Activated CD4-positive, alpha-beta memory T cell treated with anti-CD3 and anti-CD28 coated beads for 36 hours (primary cell): ENCODE measurements around the gene PNMA8A. TPM values are rescaled to one million over a fixed set of nuclear protein-coding genes. Genes with fewer than 3 reads are reported as not detected.

ENCODE experiments used
- CTCF ChIA-PET: fragments of 350-600 bp; sonication (Branson Sonifier 250); formaldehyde crosslinking; loops from one replicate; lab custom pipeline; 2021; ENCODE audit warnings: antibody characterized with exemption, inconsistent platforms; lab: Charles Lee
- POLR2A ChIA-PET: fragments of 350-600 bp; sonication (Branson Sonifier 250); formaldehyde crosslinking; loops from one replicate; lab custom pipeline; 2021; ENCODE audit warnings: antibody characterized with exemption; lab: Charles Lee
- DNase-seq: peaks from one replicate; pipeline ENCODE4 v3.0.0-alpha.2; 2020
- H3K27ac Mint-ChIP-seq: one replicate; pipeline ENCODE4 v1.8.0; 2021; ENCODE audit warnings: mixed read lengths
- H3K27me3 Mint-ChIP-seq: one replicate; pipeline ENCODE4 v1.8.0; 2021; ENCODE audit warnings: mixed read lengths
- H3K36me3 Mint-ChIP-seq: one replicate; pipeline ENCODE4 v1.8.0; 2021; ENCODE audit warnings: mixed read lengths
- H3K4me1 Mint-ChIP-seq: one replicate; pipeline ENCODE4 v1.8.0; 2021; ENCODE audit warnings: low read depth, mixed read lengths
- H3K4me3 Mint-ChIP-seq: one replicate; pipeline ENCODE4 v1.8.0; 2021; ENCODE audit warnings: mild to moderate bottlenecking, mixed read lengths
- H3K9me3 Mint-ChIP-seq: one replicate; pipeline ENCODE4 v1.8.0; 2021; ENCODE audit warnings: mixed read lengths
- intact Hi-C: fragments of 100-400 bp; cut with micrococcal nuclease; formaldehyde crosslinking; loops from one replicate; pipeline ENCODE4 v1.15.1; 2023
- total RNA-seq, 2 experiments: library from RNA; stranded (reverse); gene quantifications; one replicate each; pipeline ENCODE4 v1.2.3, GENCODE V29; 2021

Gene PNMA8A
- total RNA-seq, 2 experiments from 2014 or later = 0.17 to 0.44 TPM

- ChIA-PET POLR2A (no interaction called here), CTCF (interaction anchor here (0.8 kb wide), 1 partner anchor 81 kb away, joined by 3 read pairs; no protein-coding TSS in a partner anchor)
- no peaks in the 10 kb centered on the region for H3K36me3 Mint-ChIP-seq
- intact Hi-C loops = no loop called here
- H3K9me3 Mint-ChIP-seq = no peaks in the 10 kb centered on the region
- DNase-seq = no peak
- no peak overlapping the region for H3K4me3 Mint-ChIP-seq
- no peak overlapping the region for H3K27ac Mint-ChIP-seq
- H3K27me3 Mint-ChIP-seq = peaks cover 21% of the 10 kb centered on the region
- H3K4me1 Mint-ChIP-seq = no peaks in the 10 kb centered on the region
Measured at GRCh38 chr19:46456930-46457329, 14.4 kb downstream of the PNMA8A start.

- H3K27ac Mint-ChIP-seq = no peak overlapping the region
- H3K36me3 Mint-ChIP-seq = peaks cover 7% of the 10 kb centered on the region
- ChIA-PET CTCF (interaction anchor here (0.9 kb wide), 1 partner anchor 48 kb away, joined by 3 read pairs; no protein-coding TSS in a partner anchor), POLR2A (interaction anchor here (0.6 kb wide), 1 partner anchor 62 kb away, joined by 3 read pairs; no protein-coding TSS in a partner anchor)
- no peaks in the 10 kb centered on the region for H3K4me1 Mint-ChIP-seq
- H3K27me3 Mint-ChIP-seq = peaks cover 27% of the 10 kb centered on the region
- intact Hi-C loops = no loop called here
- DNase-seq = no peak
- H3K4me3 Mint-ChIP-seq = no peak overlapping the region
- H3K9me3 Mint-ChIP-seq = peaks cover 7% of the 10 kb centered on the region
Measured at GRCh38 chr19:46454244-46454643, 17.1 kb downstream of the PNMA8A start.

- no peak for DNase-seq
- H3K9me3 Mint-ChIP-seq = peaks cover 9% of the 10 kb centered on the region
- CTCF ChIA-PET = interaction anchor here (0.9 kb wide), 1 partner anchor 49 kb away, joined by 3 read pairs; no protein-coding TSS in a partner anchor
- H3K4me3 Mint-ChIP-seq = no peak overlapping the region
- no peak overlapping the region for H3K27ac Mint-ChIP-seq
- peaks cover 7% of the 10 kb centered on the region for H3K36me3 Mint-ChIP-seq
- no peaks in the 10 kb centered on the region for H3K4me1 Mint-ChIP-seq
- POLR2A ChIA-PET = interaction anchor here (0.6 kb wide), 1 partner anchor 62 kb away, joined by 3 read pairs; no protein-coding TSS in a partner anchor
- intact Hi-C loops = no loop called here
- peaks cover 25% of the 10 kb centered on the region for H3K27me3 Mint-ChIP-seq
Measured at GRCh38 chr19:46453661-46454060, 17.7 kb downstream of the PNMA8A start.

GRCh38 chr19:46452186-46452585, 19.2 kb downstream of the PNMA8A start:
- Mint-ChIP-seq H3K36me3 (peaks cover 7% of the 10 kb centered on the region), H3K27me3 (peaks cover 24% of the 10 kb centered on the region), H3K4me1 (no peaks in the 10 kb centered on the region), H3K27ac (no peak overlapping the region), H3K9me3 (peaks cover 9% of the 10 kb centered on the region), H3K4me3 (no peak overlapping the region)
- CTCF ChIA-PET = no interaction called here
- DNase-seq = no peak
- POLR2A ChIA-PET = no interaction called here
- intact Hi-C loops = no loop called here

GRCh38 chr19:46451352-46451751, 20.0 kb downstream of the PNMA8A start:
- Mint-ChIP-seq H3K27me3 (peaks cover 21% of the 10 kb centered on the region), H3K36me3 (peaks cover 7% of the 10 kb centered on the region), H3K9me3 (peaks cover 9% of the 10 kb centered on the region), H3K4me3 (no peak overlapping the region), H3K4me1 (no peaks in the 10 kb centered on the region), H3K27ac (no peak overlapping the region)
- ChIA-PET CTCF (interaction anchor here (0.5 kb wide), 1 partner anchor 45 kb away, joined by 4 read pairs; no protein-coding TSS in a partner anchor), POLR2A (no interaction called here)
- intact Hi-C loops = no loop called here
- no peak for DNase-seq

- no peak overlapping the region for H3K4me3 Mint-ChIP-seq
- intact Hi-C loops = no loop called here
- POLR2A ChIA-PET = no interaction called here
- no peak overlapping the region for H3K27ac Mint-ChIP-seq
- CTCF ChIA-PET = interaction anchor here (0.5 kb wide), 1 partner anchor 44 kb away, joined by 4 read pairs; no protein-coding TSS in a partner anchor
- peaks cover 24% of the 10 kb centered on the region for H3K27me3 Mint-ChIP-seq
- peaks cover 9% of the 10 kb centered on the region for H3K9me3 Mint-ChIP-seq
- H3K36me3 Mint-ChIP-seq = peaks cover 7% of the 10 kb centered on the region
- H3K4me1 Mint-ChIP-seq = no peaks in the 10 kb centered on the region
- no peak for DNase-seq
Measured at GRCh38 chr19:46450737-46451136, 20.6 kb downstream of the PNMA8A start.

GRCh38 chr19:46449228-46449627, 22.1 kb downstream of the PNMA8A start:
- no peak for DNase-seq
- intact Hi-C loops = no loop called here
- Mint-ChIP-seq H3K9me3 (peaks cover 9% of the 10 kb centered on the region), H3K4me1 (no peaks in the 10 kb centered on the region), H3K27me3 (peaks cover 21% of the 10 kb centered on the region), H3K4me3 (no peak overlapping the region), H3K27ac (no peak overlapping the region), H3K36me3 (peaks cover 7% of the 10 kb centered on the region)
- ChIA-PET CTCF (no interaction called here), POLR2A (no interaction called here)

- no peak for DNase-seq
- POLR2A ChIA-PET = no interaction called here
- CTCF ChIA-PET = no interaction called here
- intact Hi-C loops = no loop called here
- Mint-ChIP-seq H3K9me3 (peaks cover 9% of the 10 kb centered on the region), H3K27ac (no peak overlapping the region), H3K4me3 (no peak overlapping the region), H3K27me3 (peaks cover 21% of the 10 kb centered on the region), H3K4me1 (no peaks in the 10 kb centered on the region), H3K36me3 (peaks cover 7% of the 10 kb centered on the region)
Measured at GRCh38 chr19:46448601-46449000, 22.8 kb downstream of the PNMA8A start.

- CTCF ChIA-PET = no interaction called here
- H3K36me3 Mint-ChIP-seq = peaks cover 7% of the 10 kb centered on the region
- peaks cover 9% of the 10 kb centered on the region for H3K9me3 Mint-ChIP-seq
- peaks cover 21% of the 10 kb centered on the region for H3K27me3 Mint-ChIP-seq
- H3K4me1 Mint-ChIP-seq = no peaks in the 10 kb centered on the region
- intact Hi-C loops = no loop called here
- H3K27ac Mint-ChIP-seq = no peak overlapping the region
- no peak for DNase-seq
- POLR2A ChIA-PET = no interaction called here
- no peak overlapping the region for H3K4me3 Mint-ChIP-seq
Measured at GRCh38 chr19:46447824-46448223, 23.5 kb downstream of the PNMA8A start.

GRCh38 chr19:46447006-46447405, 24.4 kb downstream of the PNMA8A start:
- no peak for DNase-seq
- intact Hi-C loops = no loop called here

GRCh38 chr19:46446021-46446420, 25.3 kb downstream of the PNMA8A start:
- peaks cover 7% of the 10 kb centered on the region for H3K36me3 Mint-ChIP-seq
- peaks cover 9% of the 10 kb centered on the region for H3K9me3 Mint-ChIP-seq
- H3K27ac Mint-ChIP-seq = no peak overlapping the region
- peaks cover 16% of the 10 kb centered on the region for H3K27me3 Mint-ChIP-seq
- ChIA-PET CTCF (no interaction called here), POLR2A (no interaction called here)
- DNase-seq = no peak
- no peak overlapping the region for H3K4me3 Mint-ChIP-seq
- no peaks in the 10 kb centered on the region for H3K4me1 Mint-ChIP-seq
- intact Hi-C loops = no loop called here

More at GRCh38 chr19:46447006-46447405, 24.4 kb downstream of the PNMA8A start:
- Mint-ChIP-seq H3K27me3 (peaks cover 18% of the 10 kb centered on the region), H3K4me3 (no peak overlapping the region), H3K27ac (no peak overlapping the region), H3K4me1 (no peaks in the 10 kb centered on the region), H3K36me3 (peaks cover 7% of the 10 kb centered on the region), H3K9me3 (peaks cover 9% of the 10 kb centered on the region)
- ChIA-PET POLR2A (no interaction called here), CTCF (no interaction called here)

- peaks cover 7% of the 10 kb centered on the region for H3K27me3 Mint-ChIP-seq
- no peak overlapping the region for H3K4me3 Mint-ChIP-seq
- POLR2A ChIA-PET = no interaction called here
- no peak overlapping the region for H3K27ac Mint-ChIP-seq
- no peak for DNase-seq
- H3K36me3 Mint-ChIP-seq = no peaks in the 10 kb centered on the region
- CTCF ChIA-PET = interaction anchor here (0.6 kb wide), 1 partner anchor 39 kb away, joined by 3 read pairs; no protein-coding TSS in a partner anchor
- H3K4me1 Mint-ChIP-seq = no peaks in the 10 kb centered on the region
- H3K9me3 Mint-ChIP-seq = no peaks in the 10 kb centered on the region
- intact Hi-C loops = no loop called here
Measured at GRCh38 chr19:46442808-46443450, 28.4 kb downstream of the PNMA8A start.

- POLR2A ChIA-PET = no interaction called here
- H3K27ac Mint-ChIP-seq = no peak overlapping the region
- no peaks in the 10 kb centered on the region for H3K9me3 Mint-ChIP-seq
- H3K4me1 Mint-ChIP-seq = no peaks in the 10 kb centered on the region
- intact Hi-C loops = no loop called here
- H3K27me3 Mint-ChIP-seq = peaks cover 4% of the 10 kb centered on the region
- CTCF ChIA-PET = no interaction called here
- DNase-seq = no peak
- no peak overlapping the region for H3K4me3 Mint-ChIP-seq
- no peaks in the 10 kb centered on the region for H3K36me3 Mint-ChIP-seq
Measured at GRCh38 chr19:46441866-46442265, 29.5 kb downstream of the PNMA8A start.
